GM04504 (cell line): ENCODE results near the gene ITGB2.

ENCODE experiments used
- DNase-seq: peaks from one replicate; pipeline ENCODE4 v3.0.0-alpha.2; 2012; ENCODE audit warnings: low read depth

ITGB2 gene

DNA sequence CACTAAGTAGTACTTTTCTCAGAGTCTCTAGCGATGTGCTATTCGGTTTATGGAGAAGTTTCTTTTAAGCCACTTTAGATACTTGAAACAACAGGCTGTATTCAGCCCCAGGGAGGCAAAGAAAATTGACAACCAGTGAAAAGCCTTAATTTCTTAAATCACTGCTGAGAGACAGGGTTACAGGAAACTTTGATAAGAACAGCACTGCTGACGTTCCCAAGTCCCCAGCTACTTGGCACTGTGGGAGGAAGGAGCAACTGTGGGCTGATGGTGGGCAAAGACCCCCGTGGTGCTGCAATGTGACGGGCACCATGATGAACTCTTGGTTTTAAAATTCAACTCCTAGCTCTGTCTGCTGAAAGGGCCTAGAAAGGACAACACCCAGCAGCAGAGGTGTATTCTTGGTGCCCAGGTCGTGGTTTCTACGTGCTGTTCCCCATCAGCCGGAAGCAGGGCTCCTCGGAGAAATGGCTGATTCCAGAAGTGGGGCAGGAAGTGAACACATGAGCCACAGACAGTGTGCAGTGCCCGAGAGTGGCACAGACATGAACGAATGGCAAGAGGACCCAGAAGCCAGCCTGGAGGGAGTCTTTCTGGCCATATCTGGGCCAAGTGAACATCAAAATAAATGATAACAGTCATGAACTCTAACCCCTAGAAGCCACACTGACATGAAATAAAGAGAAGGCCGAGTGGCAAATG lies 52.5 kb downstream of the ITGB2 start:
- DNase-seq = no peak

DNA sequence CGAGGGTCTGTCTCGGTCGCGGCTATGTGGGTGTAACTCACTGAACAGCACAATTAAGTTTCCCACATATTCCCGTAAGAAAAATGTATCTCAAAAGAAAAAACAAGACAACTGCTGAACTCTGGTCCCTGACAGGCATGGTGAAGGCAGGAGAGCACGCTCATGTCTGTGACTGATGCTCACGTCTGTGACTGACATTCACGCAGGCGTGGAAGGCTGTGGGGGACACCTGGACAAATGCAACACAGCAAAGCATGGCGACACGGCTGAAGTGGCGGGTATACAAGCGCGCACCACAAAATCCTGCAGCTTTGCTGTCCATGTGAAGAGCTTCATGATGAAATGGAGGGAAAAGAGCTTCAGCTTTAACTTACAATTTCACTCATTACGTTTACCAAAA lies 53.2 kb downstream of the ITGB2 start:
- no peak for DNase-seq

DNA sequence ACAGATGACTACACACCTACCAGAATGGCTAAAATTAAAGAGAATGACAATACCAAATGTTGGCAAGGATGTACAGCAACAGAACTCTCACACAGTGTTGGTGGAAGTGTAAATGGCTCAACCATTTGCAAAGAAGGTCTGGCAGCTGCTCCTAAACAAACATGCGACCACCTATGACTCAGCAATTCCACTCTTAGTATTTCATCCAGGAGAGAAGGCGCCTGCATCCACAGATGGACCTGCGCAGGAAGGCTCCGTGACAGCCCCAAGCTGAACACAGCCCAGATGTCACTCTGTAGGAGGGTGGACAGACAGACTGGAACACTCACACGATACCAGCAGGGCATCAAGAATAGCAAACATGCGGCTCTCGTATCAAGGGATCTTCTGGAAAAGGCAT lies 53.9 kb downstream of the ITGB2 start:
- DNase-seq = no peak

DNA sequence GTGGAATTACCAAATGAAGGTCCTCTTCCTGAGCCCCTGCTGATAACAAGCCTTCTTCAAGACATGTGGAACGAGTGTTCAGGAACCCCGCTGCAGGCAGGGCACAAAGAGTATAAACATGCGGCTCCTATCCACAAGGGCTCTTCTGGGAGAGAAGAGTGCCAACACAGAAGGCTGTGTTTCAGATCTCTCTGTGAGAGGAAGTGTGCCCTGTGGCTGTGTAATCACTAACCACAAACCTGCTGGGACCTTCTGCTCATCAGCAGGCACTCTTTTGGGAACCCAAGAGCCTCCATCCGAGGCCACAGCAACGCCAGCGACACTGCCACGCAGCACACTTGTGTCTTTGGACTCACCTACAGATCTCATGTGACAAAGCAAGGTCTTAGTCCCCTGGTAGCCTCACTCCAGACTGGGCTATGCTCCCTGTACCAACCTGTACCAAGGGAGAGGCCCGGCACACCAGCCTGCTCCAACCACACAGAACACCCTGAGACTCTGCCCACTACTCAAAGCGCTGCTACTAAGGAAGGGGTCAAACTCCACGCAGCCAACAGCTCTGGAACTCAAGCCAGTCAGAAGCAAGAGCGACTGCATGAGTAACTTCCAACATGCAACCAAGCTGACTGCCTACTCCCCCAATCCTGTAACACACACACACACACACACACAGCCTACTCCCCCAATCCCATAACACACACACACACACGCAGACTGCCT lies 55.0 kb downstream of the ITGB2 start:
- no peak for DNase-seq

DNA sequence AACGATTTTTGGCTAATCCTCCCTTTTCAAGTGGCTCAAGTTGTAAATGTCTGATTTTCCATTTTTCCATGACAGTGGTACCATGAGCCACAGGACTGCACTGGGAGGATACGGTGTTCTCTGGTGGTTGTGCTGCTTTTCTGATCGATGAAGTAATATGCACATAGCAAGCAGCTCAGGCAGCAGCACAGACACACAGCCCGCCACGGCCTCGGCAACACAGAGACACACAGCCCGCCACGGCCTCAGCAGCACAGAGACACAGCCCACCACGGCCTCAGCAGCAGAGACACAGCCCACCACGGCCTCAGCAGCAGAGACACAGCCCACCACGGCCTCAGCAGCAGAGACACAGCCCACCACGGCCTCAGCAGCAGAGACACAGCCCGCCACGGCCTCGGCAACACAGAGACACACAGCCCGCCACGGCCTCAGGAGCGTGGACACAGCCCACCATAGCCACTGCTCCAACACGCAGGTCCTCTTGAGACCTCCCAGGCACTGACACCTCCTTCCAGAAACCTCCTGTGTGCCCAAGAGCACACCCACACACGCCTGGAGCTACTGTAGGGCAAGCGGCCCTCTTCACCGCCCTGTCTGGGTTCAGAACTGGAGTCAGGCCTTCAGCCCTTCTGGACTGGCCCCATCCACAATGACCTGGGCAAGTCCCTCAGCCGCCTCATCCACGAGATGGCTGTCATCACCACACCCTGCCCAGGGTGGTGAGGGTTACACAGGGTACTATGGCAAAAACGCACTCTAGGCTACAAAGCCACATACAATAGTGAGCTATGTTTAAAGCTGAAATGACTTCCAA lies 57.6 kb downstream of the ITGB2 start:
- DNase-seq = no peak

DNA sequence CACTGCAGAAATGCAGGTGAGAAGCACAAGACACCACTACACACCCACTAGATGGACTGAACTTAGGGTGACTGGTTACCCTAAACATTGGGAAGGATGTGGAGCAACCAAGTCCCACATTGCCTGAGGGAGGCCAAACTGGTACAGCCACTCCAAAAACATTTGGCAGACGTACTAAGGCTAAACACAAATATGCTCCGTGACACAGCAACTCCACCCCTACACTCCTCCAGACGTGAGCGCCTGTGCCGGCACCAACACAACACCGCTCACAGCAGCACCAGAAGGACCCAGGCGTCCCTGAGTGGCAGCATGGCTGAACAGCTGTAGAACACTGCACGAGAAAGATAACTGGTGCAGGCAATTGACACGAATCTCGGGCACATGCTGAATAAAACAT lies 61.9 kb downstream of the ITGB2 start:
- no peak for DNase-seq

DNA sequence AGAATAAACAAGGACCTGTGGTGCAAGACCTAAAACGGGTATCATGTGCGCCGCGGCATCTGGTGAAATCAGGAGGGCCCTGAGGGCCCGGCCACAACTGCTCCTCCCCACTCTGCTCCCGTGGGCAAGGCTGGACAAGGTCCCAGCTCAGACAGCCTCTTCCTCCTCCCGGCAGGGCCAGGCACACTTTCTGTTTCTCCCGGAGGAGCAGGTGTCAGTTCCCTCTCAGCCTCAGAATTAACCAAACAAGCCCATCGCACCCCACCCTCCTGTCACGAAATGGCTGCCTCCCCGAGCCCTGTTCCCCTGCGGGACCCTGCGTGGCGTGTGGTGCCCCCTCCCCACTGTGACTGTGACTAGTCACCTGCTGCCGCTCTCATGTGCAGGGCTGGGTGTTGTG lies 62.4 kb downstream of the ITGB2 start:
- DNase-seq = no peak

DNA sequence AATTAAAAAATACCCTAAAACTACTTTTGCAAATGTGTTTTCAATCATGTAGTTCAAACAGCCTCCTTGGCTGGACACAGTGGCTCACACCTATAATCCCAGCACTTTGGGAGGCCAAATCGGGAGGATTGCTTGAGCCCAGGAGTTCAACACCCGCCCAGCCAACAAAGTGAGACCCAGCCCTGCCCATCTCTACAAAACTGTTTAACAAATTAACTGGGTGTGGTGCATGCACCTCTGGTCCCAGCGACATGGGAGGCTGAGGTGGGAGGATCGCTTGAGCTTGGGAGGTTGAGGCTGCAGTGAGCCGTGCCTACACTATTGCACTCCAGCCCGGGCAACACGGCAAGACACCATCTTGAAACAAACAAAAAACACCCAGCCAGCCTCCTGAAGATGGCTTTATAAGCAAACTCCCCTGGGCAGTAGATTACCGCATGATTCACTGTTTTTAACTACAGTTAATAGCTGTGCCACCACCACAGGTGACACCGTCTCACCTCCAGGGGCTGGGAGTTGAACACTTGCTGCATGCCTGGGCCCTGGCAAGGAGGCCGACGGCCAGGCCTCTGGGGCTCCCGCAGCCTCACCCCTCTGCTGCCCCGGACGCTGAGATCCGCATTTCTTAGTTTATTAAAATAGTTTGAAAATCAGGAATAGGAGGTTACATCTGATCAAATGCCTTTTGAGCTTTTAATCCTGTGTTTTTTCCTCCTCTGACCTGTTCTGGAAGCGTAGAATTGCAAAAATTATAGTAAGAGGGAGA lies 63.4 kb downstream of the ITGB2 start:
- no peak for DNase-seq

DNA sequence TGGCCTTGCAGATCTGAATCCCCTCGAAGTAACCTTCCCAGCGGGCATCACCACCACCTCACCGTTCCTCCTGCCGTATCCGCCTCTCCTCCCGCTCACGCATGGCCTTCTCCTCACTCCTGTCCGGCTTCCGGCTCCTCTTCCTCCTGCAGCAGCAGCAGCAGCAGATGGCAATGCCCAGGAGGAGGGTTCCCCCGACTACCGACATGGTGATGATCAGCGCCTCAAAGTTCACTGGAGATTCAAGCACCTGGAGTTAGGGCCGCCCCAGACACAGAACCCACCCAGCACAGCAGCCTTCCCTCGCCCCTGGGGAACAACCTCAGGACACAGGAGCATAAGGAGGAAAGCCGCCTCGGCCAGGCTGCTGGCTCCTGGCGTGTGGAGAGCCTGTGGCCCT lies 64.6 kb downstream of the ITGB2 start:
- DNase-seq = no peak

DNA sequence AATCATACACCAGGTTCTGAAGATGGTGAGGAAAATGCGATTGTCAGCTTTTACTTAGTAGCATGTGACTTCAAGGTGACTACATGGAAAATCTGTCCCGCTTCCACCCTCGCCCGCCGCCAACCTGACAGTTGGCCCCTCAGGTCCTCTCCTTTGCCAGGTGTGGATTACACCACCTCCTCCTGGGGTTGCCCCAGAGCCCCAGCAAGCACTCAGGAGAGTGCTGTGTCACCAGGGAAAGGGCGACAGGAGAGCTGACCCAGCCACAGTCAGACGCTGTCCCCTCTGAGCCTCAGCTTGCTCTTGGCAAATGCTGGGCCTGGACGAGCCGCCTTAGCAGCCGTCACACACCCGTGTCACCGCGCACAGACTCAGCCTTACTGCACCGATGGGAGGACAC lies 65.1 kb downstream of the ITGB2 start:
- DNase-seq = no peak

DNA sequence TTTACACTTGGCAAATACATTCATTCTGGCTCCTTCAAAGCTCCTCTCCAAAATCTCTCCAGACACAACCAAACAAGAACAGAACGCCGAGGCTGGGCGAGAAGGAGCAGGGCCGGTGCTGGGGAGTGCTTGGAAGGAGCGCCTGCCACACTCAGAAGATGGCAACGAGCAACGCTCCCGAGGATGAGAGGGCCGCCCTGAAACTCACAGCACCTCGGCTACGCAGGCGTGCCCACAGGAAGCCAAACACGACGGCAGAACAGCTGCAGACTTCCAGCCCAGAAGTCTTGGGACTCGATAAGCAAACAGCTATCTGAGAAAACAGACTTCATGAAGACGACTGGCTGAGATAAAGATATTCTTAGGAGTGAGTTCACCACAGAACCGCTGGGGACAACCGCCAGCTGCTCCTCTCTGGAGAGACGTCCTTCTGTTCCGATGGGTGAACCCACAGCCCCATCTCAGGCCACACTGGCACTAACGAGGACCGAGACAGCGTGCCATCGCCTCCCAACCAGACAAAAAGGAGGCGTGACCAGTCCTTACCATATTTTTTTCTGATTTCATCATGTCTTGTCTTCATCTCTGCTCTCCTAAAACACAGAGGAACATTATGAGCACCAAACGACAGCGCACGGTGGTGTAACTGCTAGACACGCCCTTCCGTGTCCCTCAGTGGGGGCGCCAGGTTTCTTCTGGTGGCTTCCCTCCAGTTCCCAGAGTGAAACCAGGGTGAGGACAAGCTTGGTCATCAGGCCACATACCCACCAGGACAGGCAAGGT lies 65.8 kb downstream of the ITGB2 start:
- DNase-seq = no peak

DNA sequence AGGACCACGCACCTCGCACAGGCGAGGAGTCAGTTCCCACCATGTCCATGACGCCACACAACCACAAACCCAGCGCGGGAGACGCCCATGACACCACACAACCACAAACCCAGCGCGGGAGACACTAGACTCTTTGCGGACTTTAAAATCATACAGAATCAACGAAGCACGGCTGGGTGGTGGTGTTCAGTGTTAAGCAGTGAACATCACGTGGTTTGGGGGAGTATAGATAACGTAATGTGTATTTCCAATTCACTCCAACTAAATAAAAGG lies 66.4 kb downstream of the ITGB2 start:
- DNase-seq = no peak

DNA sequence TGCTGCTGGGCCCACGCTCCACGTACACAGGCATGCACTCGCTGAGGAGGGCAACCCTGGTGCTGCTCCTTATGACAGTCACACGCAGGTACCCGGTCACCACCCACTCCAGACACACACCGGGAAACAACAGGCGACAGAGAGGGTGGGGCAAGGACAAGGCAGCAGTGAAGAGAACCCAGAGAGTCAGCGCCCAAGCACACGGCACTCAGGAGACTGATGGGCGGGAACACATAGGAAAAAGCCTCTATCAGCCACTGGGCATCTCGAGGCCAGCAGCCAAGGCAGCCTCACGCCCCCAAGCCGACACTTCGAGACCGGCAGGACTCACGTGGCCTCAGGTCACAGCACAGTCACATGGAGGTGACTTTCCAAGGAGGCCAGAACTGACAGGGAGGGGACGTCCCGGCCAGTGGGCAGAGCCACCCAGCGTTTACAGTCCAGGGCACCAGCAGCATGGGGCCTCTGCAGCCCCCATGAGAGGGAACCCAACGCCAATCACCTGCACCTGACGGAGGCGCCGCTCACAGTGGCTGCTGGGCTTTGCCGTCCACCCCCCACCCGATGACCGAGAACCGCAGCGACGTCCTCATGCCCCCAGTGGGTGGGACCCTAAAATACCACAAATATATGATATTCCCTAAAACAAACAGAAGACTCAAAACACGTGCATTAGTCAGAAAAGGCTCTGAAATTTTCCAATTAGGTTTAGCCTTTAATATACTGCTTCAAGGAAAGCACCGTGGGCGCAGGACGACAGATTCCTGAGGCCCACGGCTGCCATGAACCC lies 66.9 kb downstream of the ITGB2 start:
- DNase-seq = no peak

DNA sequence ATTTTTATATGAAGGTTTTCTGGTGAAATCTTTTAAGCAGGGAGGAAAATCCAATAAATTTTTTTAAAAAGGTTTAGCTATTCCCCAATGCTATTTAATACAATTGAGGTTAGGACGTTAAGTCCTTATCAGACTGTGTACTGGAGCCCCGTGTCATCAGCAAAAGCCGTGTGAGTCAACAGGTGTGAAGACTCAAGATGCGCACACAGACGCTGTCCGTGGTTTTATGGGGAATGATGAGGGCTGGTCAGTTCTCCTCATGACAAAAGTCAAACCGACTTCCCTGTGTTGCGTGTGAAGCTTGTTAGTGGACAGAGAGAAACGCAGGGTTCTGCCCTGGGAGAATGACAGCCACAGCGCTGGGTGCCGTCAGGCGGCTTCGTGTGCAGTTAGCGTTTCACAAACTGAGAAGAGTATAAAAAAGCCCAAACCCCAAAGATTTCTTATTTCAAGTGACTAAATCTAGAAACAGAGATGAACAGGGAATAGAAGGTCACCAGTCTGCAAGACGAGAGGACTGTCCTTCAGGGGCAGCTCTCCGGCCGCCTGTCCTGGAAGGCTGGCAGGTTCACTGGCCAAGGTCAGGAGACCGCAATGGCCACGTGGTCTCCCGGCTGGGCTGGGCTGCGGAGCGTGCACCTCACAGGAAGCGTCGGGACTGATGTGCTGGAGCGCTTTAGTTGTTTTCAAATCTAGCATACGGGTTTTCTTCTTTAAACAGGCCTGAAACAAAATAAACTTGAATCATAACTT lies 69.6 kb downstream of the ITGB2 start:
- DNase-seq = no peak

DNA sequence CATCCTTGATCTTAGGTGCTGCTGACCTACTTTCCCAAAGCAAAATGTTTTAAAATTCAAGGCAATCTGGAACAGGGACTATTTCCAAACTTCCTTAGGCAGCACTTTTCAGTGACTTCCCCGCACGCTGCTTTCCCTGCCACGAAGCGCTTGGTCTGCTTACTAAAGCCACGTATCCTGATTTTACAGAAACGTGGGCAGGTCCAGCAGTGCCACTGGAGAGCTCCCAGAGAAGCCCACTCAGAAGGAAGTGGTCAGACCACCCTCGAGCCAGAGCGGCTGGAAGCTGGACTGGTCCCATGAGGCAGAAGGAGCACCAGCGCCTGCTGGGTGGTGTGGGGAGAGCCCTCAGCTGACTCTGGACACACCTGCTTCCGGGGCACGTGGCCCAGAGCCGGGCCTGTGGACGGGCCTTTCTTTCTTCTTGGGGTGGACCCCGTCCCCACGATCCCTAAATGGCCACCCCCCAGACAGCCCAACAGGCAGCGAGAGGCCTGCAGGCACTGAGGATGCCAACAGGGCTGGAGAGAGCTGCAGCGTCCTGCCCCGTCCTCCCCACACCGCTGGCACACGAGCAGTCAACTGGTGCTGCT lies 70.4 kb downstream of the ITGB2 start:
- no peak for DNase-seq

DNA sequence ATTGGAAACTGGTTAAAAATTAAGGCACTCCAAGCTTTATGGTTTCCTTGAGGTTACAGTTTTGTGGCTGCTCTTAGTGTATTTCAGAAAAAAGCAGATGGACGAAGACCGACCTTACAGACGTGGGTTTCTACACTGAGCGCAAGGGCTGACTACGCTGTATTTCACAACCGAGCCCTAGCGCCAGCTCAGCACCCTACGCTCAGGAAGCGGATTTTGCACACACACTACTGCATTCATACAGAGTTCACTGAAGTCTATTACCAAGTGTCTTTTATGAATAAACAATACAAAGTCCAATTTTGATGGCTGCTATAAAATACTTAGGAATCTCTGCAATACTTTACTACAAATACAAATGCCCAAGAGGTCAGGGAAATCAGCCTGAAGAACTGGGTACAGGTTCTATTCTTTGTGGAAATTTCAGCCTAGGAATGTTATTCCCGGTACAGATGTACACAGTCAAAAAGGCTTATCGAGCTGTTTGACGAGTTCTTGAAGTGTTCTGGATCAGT lies 71.0 kb downstream of the ITGB2 start:
- no peak for DNase-seq

DNA sequence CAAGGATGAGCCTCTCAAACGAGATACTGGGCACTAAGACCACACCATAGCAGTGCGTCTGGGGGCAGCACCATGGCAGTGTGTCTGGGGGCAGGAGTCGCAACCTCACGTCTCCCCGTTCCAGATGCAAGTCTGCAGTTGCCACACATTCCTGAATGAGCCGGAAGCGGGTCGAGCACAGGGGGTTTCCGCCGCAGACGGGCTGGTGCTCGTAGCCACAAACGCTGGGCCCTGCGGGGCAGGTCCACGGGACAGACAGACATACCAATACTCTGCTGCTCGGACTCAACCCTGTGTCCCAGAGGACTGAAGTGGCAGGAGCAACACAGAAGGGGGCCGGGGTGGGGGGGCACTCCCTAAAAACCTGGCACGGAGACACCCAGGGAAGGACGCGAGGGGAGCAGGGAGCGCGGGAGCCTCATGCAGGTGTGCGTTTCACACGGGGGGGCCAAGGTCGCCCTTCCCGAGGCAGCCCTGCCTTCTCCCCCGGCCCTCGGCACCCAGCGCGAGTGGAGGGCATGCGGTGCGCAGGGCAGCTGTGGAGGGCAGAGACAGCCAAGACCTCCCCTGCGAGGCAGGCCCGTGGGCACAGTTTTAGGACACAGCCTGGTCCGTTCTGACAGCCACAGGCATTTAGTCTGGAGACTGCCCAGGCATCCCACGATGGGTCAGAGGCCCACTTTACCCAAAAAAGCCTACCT lies 71.7 kb downstream of the ITGB2 start:
- no peak for DNase-seq

DNA sequence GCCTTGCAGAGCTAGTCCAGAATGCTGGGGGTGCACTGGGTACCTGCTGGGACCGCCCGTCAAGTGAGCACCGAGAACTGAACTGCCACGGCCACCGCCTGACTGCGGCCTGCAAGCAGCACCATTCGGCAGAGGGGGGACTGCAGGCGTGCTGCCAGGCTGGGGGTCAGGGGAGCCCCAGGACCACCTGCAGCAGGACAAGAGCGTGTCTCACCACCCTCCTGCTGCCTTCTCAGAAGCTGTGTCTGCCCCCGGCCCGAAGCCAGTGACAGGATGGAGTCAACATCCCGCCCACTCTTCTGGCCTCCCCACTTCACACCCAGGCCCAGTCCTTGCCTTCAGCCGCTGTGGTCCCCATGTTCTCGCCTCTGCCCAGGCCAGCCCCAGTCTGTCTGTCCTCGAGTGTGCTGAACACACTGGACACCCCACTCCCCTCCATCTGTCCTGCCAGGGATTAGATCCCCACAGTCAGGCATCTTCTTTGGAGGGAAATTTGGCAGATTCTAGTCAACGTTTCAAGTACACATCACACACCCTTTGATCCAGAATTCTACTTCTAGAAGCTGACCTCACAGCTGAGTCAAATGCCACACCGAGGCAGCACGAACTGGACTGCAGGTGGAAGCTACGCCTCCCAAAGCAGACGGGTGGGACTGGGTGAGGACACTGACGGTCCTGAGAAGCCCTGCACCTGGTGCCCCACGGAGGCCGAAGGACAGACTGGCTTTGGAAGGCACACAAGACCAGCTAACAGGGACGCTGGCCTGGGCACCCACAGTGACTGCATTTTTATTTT lies 73.2 kb downstream of the ITGB2 start:
- DNase-seq = no peak
